OCI-LY7 (cell line): ENCODE results near the gene CARD11. TPM values are rescaled to one million over a fixed set of nuclear protein-coding genes. Genes with fewer than 3 reads are reported as not detected.

ENCODE experiments used
- BruUV-seq: library from RNA; stranded (reverse); fragments of 400-500 nt; replicated peaks from 2 replicates; lab custom pipeline; 2021; lab: Mats Ljungman, UMichigan
- CTCF ChIA-PET: fragments of 300-600 bp; sonication (Branson Sonifier 250); formaldehyde crosslinking; loops from one replicate; lab custom pipeline; 2022; ENCODE audit warnings: antibody characterized with exemption; ENCODE audit not compliant: unreplicated experiment; lab: Charles Lee
- POLR2A ChIA-PET: fragments of 300-600 bp; sonication (Branson Sonifier 250); formaldehyde crosslinking; loops from one replicate; lab custom pipeline; 2022; ENCODE audit warnings: antibody characterized with exemption; lab: Charles Lee
- DNase-seq: peaks from one replicate; pipeline ENCODE4 v3.0.0-alpha.2; 2015; ENCODE audit warnings: low spot score
- H2AFZ ChIP-seq: fragments of 200-600 bp; sonication (generic), shearing (Covaris generic); 2 replicates; pipeline ENCODE4 v1.6.1; 2014; ENCODE audit warnings: mild to moderate bottlenecking, antibody characterized with exemption, low read length, moderate library complexity
- H3K27ac ChIP-seq: fragments of 200-600 bp; sonication (generic); 2 replicates; pipeline ENCODE4 v1.5.1; 2014; ENCODE audit warnings: mixed run types, low read depth, mild to moderate bottlenecking, moderate library complexity, low read length, inconsistent platforms; ENCODE audit not compliant: poor library complexity, severe bottlenecking
- H3K36me3 ChIP-seq: fragments of 200-600 bp; sonication (generic); 2 replicates; pipeline ENCODE4 v1.6.1; 2014; ENCODE audit warnings: mild to moderate bottlenecking, antibody characterized with exemption, low read length, moderate library complexity, mixed read lengths; ENCODE audit not compliant: insufficient read depth
- H3K4me1 ChIP-seq: fragments of 200-600 bp; sonication (generic); 2 replicates; pipeline ENCODE4 v1.5.1; 2014; ENCODE audit warnings: mild to moderate bottlenecking, low read length; ENCODE audit not compliant: insufficient read depth, poor library complexity, severe bottlenecking
- H3K4me2 ChIP-seq: fragments of 200-600 bp; sonication (generic); 2 replicates; pipeline ENCODE4 v1.6.1; 2014; ENCODE audit warnings: mild to moderate bottlenecking, low read length
- H3K4me3 ChIP-seq: fragments of 200-600 bp; sonication (generic); 2 replicates; pipeline ENCODE4 v1.5.1; 2014; ENCODE audit warnings: mild to moderate bottlenecking, low read depth, low read length; ENCODE audit not compliant: poor library complexity, severe bottlenecking
- H3K79me2 ChIP-seq: fragments of 200-600 bp; sonication (generic); 2 replicates; pipeline ENCODE4 v1.6.1; 2016; ENCODE audit warnings: low read depth, mild to moderate bottlenecking, low read length, moderate library complexity, mixed read lengths; ENCODE audit not compliant: insufficient read depth
- H3K9me2 ChIP-seq: fragments of 200-600 bp; sonication (generic); 2 replicates; pipeline ENCODE4 v1.6.1; 2016; ENCODE audit warnings: mild to moderate bottlenecking, low read length, mixed read lengths; ENCODE audit not compliant: insufficient read depth
- H3K9me3 ChIP-seq: fragments of 200-600 bp; sonication (generic); 2 replicates; pipeline ENCODE4 v1.6.1; 2014; ENCODE audit warnings: mild to moderate bottlenecking, mixed run types, low read length, mixed read lengths
- H4K20me1 ChIP-seq: fragments of 200-600 bp; sonication (generic); 2 replicates; pipeline ENCODE4 v1.6.1; 2014; ENCODE audit warnings: mild to moderate bottlenecking, antibody characterized with exemption, low read length, moderate library complexity, mixed read lengths; ENCODE audit not compliant: insufficient read depth
- EZH2phosphoT487 ChIP-seq: fragments of 200-600 bp; sonication (generic); IDR thresholded peaks from 2 replicates; pipeline ENCODE4 v1.6.1; 2018; ENCODE audit warnings: low read depth, borderline replicate concordance, mild to moderate bottlenecking, mixed run types, antibody characterized with exemption, low read length, moderate library complexity, mixed read lengths
- intact Hi-C: fragments of 100-400 bp; cut with micrococcal nuclease; formaldehyde crosslinking; loops from one replicate; pipeline ENCODE4 v1.10.0; 2022; ENCODE audit not compliant: unreplicated experiment
- total RNA-seq, 2 experiments: library from RNA; depleted of rRNA in 1 of 2; stranded (reverse); fragments of >200 nt in 1 of 2; shearing (Covaris generic) in 1 of 2; gene quantifications; 2 replicates each; pipeline ENCODE4 v1.2.3, GENCODE V29; 2014 to 2022
- TF ChIP-seq, protein P1 (sequence below): fragments of 200-600 bp; sonication (generic); conservative IDR thresholded peaks from 2 replicates; pipeline ENCODE4 v1.5.1; 2014; ENCODE audit warnings: mild to moderate bottlenecking, antibody characterized with exemption, low read length, moderate library complexity, mixed read lengths

Gene CARD11
- total RNA-seq, 2 experiments from 2014 or later: 33.8 to 63.5 TPM

DNA sequence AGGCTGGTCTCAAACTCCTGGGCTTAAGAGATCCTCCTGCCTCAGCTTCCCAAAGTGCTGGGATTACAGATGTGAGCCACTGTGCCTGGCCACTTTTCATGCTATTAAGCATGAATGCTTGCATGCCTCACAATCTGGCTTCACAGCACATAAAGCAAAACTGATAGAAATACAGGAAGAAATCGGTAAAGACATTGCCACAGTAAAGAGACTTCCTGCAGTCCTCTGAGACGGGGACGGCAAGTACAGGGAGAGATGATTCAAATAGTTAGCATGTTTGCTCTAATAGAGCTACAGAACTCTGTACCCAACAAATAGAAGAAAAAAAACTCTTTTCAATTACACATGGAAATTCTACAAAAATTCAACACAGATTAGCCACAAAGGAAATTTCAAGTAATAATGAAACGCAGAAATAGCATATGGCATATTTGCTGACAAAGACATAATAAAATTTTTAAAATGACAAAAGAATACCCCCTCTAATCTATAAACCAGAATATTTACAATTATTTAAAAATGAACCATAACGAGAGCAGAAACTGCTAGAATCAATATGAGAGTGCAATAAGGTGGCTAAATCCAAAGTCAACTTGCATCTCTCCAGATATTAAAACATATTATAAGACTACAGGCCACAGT lies 32.3 kb downstream of the CARD11 start:
- ChIA-PET CTCF (interaction anchor here (0.6 kb wide), 1 partner anchor 31 kb away, joined by 3 read pairs; no protein-coding TSS in a partner anchor), POLR2A (no interaction called here)
- TSS peak; percentile 27 for BruUV-seq
- Histone ChIP-seq H3K36me3 (peaks cover 6% of the 10 kb centered on the region; the same call in 1 of the 2 replicates), H3K4me3 (no peak overlapping the region), H3K9me2 (no peaks in the 10 kb centered on the region), H3K4me2 (no peak overlapping the region), H4K20me1 (no peaks in the 10 kb centered on the region), H3K9me3 (no peaks in the 10 kb centered on the region), H3K79me2 (no peaks in the 10 kb centered on the region; the same call in 1 of the 2 replicates), H3K27ac (no peak overlapping the region), H2AFZ (no peak overlapping the region), H3K4me1 (peaks cover 9% of the 10 kb centered on the region)
- no peak for DNase-seq
- TF ChIP-seq, protein P1, sequence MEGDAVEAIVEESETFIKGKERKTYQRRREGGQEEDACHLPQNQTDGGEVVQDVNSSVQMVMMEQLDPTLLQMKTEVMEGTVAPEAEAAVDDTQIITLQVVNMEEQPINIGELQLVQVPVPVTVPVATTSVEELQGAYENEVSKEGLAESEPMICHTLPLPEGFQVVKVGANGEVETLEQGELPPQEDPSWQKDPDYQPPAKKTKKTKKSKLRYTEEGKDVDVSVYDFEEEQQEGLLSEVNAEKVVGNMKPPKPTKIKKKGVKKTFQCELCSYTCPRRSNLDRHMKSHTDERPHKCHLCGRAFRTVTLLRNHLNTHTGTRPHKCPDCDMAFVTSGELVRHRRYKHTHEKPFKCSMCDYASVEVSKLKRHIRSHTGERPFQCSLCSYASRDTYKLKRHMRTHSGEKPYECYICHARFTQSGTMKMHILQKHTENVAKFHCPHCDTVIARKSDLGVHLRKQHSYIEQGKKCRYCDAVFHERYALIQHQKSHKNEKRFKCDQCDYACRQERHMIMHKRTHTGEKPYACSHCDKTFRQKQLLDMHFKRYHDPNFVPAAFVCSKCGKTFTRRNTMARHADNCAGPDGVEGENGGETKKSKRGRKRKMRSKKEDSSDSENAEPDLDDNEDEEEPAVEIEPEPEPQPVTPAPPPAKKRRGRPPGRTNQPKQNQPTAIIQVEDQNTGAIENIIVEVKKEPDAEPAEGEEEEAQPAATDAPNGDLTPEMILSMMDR: no peak
- no peak for TF ChIP-seq EZH2phosphoT487
- intact Hi-C loops: no loop called here

DNA sequence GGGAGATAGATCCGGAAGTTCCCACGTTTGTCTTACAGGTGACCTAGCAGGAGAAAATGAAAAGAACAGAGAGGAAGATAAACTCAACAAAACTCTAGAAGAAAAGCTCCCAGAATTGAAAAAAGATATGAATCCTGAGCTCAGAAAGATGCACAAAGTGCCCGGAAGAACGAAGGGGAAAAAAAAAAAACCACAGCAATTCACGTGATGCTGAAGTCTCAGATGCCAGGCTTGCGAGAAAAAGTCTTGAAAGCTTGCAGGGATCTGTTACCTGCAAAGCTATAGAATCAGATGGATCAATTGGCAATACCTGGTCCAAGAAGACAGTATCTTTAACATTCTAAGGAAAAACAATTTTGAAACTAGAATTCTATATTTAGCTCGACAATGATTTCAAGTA lies 33.5 kb downstream of the CARD11 start:
- DNase-seq: no peak
- no peak overlapping the region for H2AFZ ChIP-seq
- peaks cover 9% of the 10 kb centered on the region for H3K4me1 ChIP-seq
- H3K9me2 ChIP-seq: no peaks in the 10 kb centered on the region
- 0 out of 2 replicates have a peak overlapping the region, but pooled peaks have one; percentile 1 for H3K4me2 ChIP-seq
- intact Hi-C loops: no loop called here
- no TSS peak for BruUV-seq
- CTCF ChIA-PET: interaction anchor here (0.6 to 0.7 kb wide), 2 partner anchors 31 to 33 kb away, joined by 3 read pairs; no protein-coding TSS in a partner anchor
- H4K20me1 ChIP-seq: no peaks in the 10 kb centered on the region
- no peaks in the 10 kb centered on the region for H3K9me3 ChIP-seq
- H3K4me3 ChIP-seq: no peak overlapping the region
- H3K36me3 ChIP-seq: peaks cover 6% of the 10 kb centered on the region; the same call in 1 of the 2 replicates
- no peaks in the 10 kb centered on the region; the same call in 1 of the 2 replicates for H3K79me2 ChIP-seq
- no peak overlapping the region for H3K27ac ChIP-seq
- POLR2A ChIA-PET: interaction anchor here (0.6 to 1.1 kb wide), 7 partner anchors 10 to 139 kb away, joined by 3 to 11 read pairs (median 4); no protein-coding TSS in a partner anchor
- TF ChIP-seq, protein P1: no peak
- TF ChIP-seq EZH2phosphoT487: no peak

DNA sequence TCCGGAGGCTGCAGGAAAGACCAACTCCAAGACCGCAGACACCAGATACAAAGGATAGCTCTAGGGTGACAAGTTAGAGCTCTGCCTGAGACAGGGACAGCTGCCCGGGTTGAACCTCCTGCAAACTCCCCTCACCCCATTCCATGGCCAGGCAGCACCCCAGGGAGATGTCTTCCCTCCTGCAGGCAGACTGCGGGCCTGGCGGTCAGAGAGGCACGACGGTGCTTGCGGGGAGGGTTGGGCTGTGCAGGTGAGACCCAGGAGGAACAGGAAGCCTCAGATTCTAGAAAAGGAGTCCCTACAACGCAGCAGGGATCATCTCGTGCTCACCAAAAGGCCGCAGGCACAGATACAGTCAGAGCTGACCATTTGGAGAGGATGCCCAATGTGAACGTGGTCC lies 34.6 kb downstream of the CARD11 start:
- Histone ChIP-seq H3K9me3 (no peaks in the 10 kb centered on the region), H3K36me3 (peaks cover 2% of the 10 kb centered on the region; the same call in 1 of the 2 replicates), H3K4me2 (no peak overlapping the region), H3K79me2 (no peaks in the 10 kb centered on the region; the same call in 1 of the 2 replicates), H3K27ac (no peak overlapping the region), H2AFZ (no peak overlapping the region), H3K4me1 (peaks cover 9% of the 10 kb centered on the region), H3K9me2 (no peaks in the 10 kb centered on the region), H3K4me3 (no peak overlapping the region), H4K20me1 (no peaks in the 10 kb centered on the region)
- ChIA-PET POLR2A (interaction anchor here (1.1 kb wide), 1 partner anchor 81 kb away, joined by 4 read pairs; no protein-coding TSS in a partner anchor), CTCF (no interaction called here)
- TF ChIP-seq, protein P1: no peak
- TF ChIP-seq EZH2phosphoT487: no peak
- no peak for DNase-seq
- intact Hi-C loops: no loop called here
- no TSS peak for BruUV-seq
